Naive thymus-derived CD4-positive, alpha-beta T cell (primary cell): ENCODE results near the gene NCOR1. TPM values are rescaled to one million over a fixed set of nuclear protein-coding genes. Genes with fewer than 3 reads are reported as not detected.

Source experiments
- ATAC-seq: fragments of 150-1000 bp; cut with Tn5 transposase; 2 replicates; pipeline ENCODE4 v1.10.0; 2021; ENCODE audit warnings: mild to moderate bottlenecking, moderate library complexity
- CTCF ChIA-PET: fragments of 350-600 bp; sonication (Branson Sonifier 250); formaldehyde crosslinking; loops from one replicate; lab custom pipeline; 2021; ENCODE audit warnings: antibody characterized with exemption; lab: Charles Lee
- POLR2A ChIA-PET: fragments of 350-600 bp; sonication (Branson Sonifier 250); formaldehyde crosslinking; loops from one replicate; lab custom pipeline; 2021; ENCODE audit warnings: antibody characterized with exemption, inconsistent platforms; lab: Charles Lee
- DNase-seq, 9 donors: peaks; one replicate each; pipeline versions ENCODE4 v3.0.0 to v3.0.0-alpha.2; 2020 to 2022; ENCODE audit warnings: mixed read lengths in 1 of 9
- H3K27ac ChIP-seq: one replicate; pipeline ENCODE4 v1.7.0; 2013; ENCODE audit warnings: mild to moderate bottlenecking, low read depth, low read length, moderate library complexity
- H3K27me3 ChIP-seq, 2 donors: one replicate each; pipeline ENCODE4 v1.7.0; 2013; ENCODE audit warnings: low read length in 2 of 2, mild to moderate bottlenecking in 2 of 2, moderate library complexity in 2 of 2; ENCODE audit not compliant: control insufficient read depth in 2 of 2, insufficient read depth in 2 of 2
- H3K36me3 ChIP-seq, 3 experiments: 1 replicate in 2 of 3; 2 replicates in 1 of 3; pipeline ENCODE4 v1.7.0; 2013; ENCODE audit warnings: low read length in 3 of 3, mild to moderate bottlenecking in 3 of 3, moderate library complexity in 1 of 3; ENCODE audit not compliant: insufficient read depth in 3 of 3, control insufficient read depth in 2 of 3
- H3K4me1 ChIP-seq, 2 donors: one replicate each; pipeline ENCODE4 v1.7.0; 2013; ENCODE audit warnings: low read length in 2 of 2, mild to moderate bottlenecking in 2 of 2, moderate library complexity in 1 of 2; ENCODE audit not compliant: control insufficient read depth in 2 of 2, insufficient read depth in 2 of 2
- H3K4me3 ChIP-seq: 2 replicates; pipeline ENCODE4 v1.7.0; 2013; ENCODE audit warnings: mild to moderate bottlenecking, low read length
- H3K9me3 ChIP-seq, 3 experiments: 1 replicate in 2 of 3; 2 replicates in 1 of 3; pipeline ENCODE4 v1.7.0; 2013; ENCODE audit warnings: low read length in 3 of 3; ENCODE audit not compliant: control insufficient read depth in 2 of 3
- H3K27ac Mint-ChIP-seq, 9 donors: one replicate each; pipeline ENCODE4 v1.8.0; 2020 to 2022; ENCODE audit warnings: mixed read lengths in 9 of 9, mild to moderate bottlenecking in 8 of 9, moderate library complexity in 5 of 9, inconsistent platforms in 2 of 9
- H3K27me3 Mint-ChIP-seq, 5 donors: one replicate each; pipeline ENCODE4 v1.8.0; 2021 to 2022; ENCODE audit warnings: mixed read lengths in 5 of 5, mild to moderate bottlenecking in 1 of 5
- H3K36me3 Mint-ChIP-seq, 5 donors: one replicate each; pipeline ENCODE4 v1.8.0; 2020 to 2022; ENCODE audit warnings: mixed read lengths in 5 of 5, mild to moderate bottlenecking in 3 of 5, inconsistent platforms in 1 of 5
- H3K4me1 Mint-ChIP-seq, 7 donors: one replicate each; pipeline ENCODE4 v1.8.0; 2020 to 2022; ENCODE audit warnings: mixed read lengths in 7 of 7, mild to moderate bottlenecking in 3 of 7, inconsistent platforms in 1 of 7
- H3K4me3 Mint-ChIP-seq, 10 donors: one replicate each; pipeline ENCODE4 v1.8.0; 2020 to 2022; ENCODE audit warnings: mild to moderate bottlenecking in 10 of 10, mixed read lengths in 10 of 10, moderate library complexity in 6 of 10, inconsistent platforms in 2 of 10
- H3K9me3 Mint-ChIP-seq, 11 donors: one replicate each; pipeline ENCODE4 v1.8.0; 2020 to 2022; ENCODE audit warnings: mixed read lengths in 11 of 11, mild to moderate bottlenecking in 4 of 11, inconsistent platforms in 1 of 11, moderate library complexity in 1 of 11
- intact Hi-C, 2 donors: fragments of 100-400 bp; cut with micrococcal nuclease; formaldehyde crosslinking; loops; one replicate each; pipeline ENCODE4 v1.15.1; 2023
- polyA plus RNA-seq, 2 donors: library from polyadenylated mRNA; unstranded; fragments of 300-500 nt; fragmentation: Illumina TruSeq; gene quantifications; one replicate each; pipeline ENCODE4 v1.2.3, GENCODE V29; 2021
- total RNA-seq, 6 experiments: library from RNA in 5 of 6; stranded (reverse) in 5 of 6; gene quantifications; 1 replicate in 5 of 6; 2 replicates in 1 of 6; pipeline ENCODE4 v1.2.3 and lab custom pipeline; 2021 to 2026

Gene NCOR1
- total and polyA plus RNA-seq, 7 experiments from 2014 or later = 75.8 to 169 (median 149) TPM

- Mint-ChIP-seq H3K27ac (peak overlapping the region in 5 of 9 donors; percentile 5 to 54 (median 19)), H3K9me3 (no peaks in the 10 kb centered on the region), H3K36me3 (peaks cover 14 to 62% (median 37%) of the 10 kb centered on the region in 5 donors), H3K27me3 (no peaks in the 10 kb centered on the region), H3K4me1 (peaks cover 0 to 23% (median 8%) of the 10 kb centered on the region in 7 donors), H3K4me3 (no peak overlapping the region)
- POLR2A ChIA-PET = interaction anchor here (0.6 kb wide), 1 partner anchor 11 kb away, joined by 4 read pairs; no protein-coding TSS in a partner anchor
- Histone ChIP-seq H3K4me3 (no peak overlapping the region), H3K4me1 (no peaks in the 10 kb centered on the region), H3K9me3 (no peaks in the 10 kb centered on the region), H3K36me3 (peaks cover 15 to 89% (median 29%) of the 10 kb centered on the region in 3 experiments), H3K27ac (no peak overlapping the region), H3K27me3 (no peaks in the 10 kb centered on the region)
- CTCF ChIA-PET = no interaction called here
- DNase-seq = no peak
- intact Hi-C loops = no loop called here
- ATAC-seq = no peak
Observed at GRCh38 chr17:16033729-16034349, 181.5 kb downstream of the NCOR1 start.

GRCh38 chr17:16027708-16028584 lies 187.4 kb downstream of the NCOR1 start:
- CTCF ChIA-PET = no interaction called here
- POLR2A ChIA-PET = no interaction called here
- Mint-ChIP-seq H3K27me3 (no peaks in the 10 kb centered on the region), H3K36me3 (peaks cover 20 to 58% (median 40%) of the 10 kb centered on the region in 5 donors), H3K27ac (peak overlapping the region; percentile 45 to 94 (median 81)), H3K4me3 (peak overlapping the region in 2 of 10 donors; percentile 26 to 67), H3K9me3 (no peaks in the 10 kb centered on the region), H3K4me1 (peaks cover 0 to 26% (median 4%) of the 10 kb centered on the region in 7 donors)
- ATAC-seq (peak; percentile 77), DNase-seq (peak in 2 of 9 donors; percentile 15 to 37)
- peaks cover 22 to 86% (median 55%) of the 10 kb centered on the region in 3 experiments for H3K36me3 ChIP-seq
- no peak overlapping the region for H3K27ac ChIP-seq
- no peaks in the 10 kb centered on the region for H3K4me1 ChIP-seq
- intact Hi-C loops = loop anchor here in 1 of 2 donors (10.0 kb wide), 1 partner anchor 187 kb away; the partner anchor contains the start of genes NCOR1 and PIGL
- no peaks in the 10 kb centered on the region for H3K9me3 ChIP-seq
- H3K27me3 ChIP-seq = no peaks in the 10 kb centered on the region
- no peak overlapping the region for H3K4me3 ChIP-seq

DNA sequence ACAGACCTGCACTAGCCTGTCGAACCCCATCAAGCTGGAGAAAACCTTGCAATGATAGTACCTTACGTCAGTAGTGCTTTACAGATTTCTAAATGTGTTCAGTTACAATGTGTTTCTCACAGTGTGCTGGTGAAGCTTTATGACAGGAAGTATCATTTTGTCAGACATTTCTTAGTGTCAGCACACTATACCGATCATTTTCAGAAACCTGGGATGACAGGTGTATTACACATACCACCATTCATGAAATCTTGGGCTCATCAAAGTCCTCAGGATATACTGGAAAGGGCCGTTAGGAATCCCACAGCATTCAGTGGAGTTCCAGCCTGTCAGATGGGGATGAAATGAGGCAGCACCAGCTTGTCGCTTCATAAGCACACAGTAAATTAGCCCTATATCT lies 188.4 kb downstream of the NCOR1 start:
- ChIA-PET POLR2A (interaction anchor here (0.9 kb wide), 1 partner anchor 28 kb away, joined by 3 read pairs; the partner anchor contains the start of genes TTC19 and ZSWIM7), CTCF (no interaction called here)
- Histone ChIP-seq H3K9me3 (no peaks in the 10 kb centered on the region), H3K4me3 (no peak overlapping the region), H3K27me3 (no peaks in the 10 kb centered on the region), H3K4me1 (no peaks in the 10 kb centered on the region), H3K36me3 (peaks cover 22 to 75% (median 48%) of the 10 kb centered on the region in 3 experiments), H3K27ac (no peak overlapping the region)
- H3K27ac Mint-ChIP-seq = peak overlapping the region in 8 of 9 donors; percentile 16 to 94 (median 83)
- no peaks in the 10 kb centered on the region for H3K9me3 Mint-ChIP-seq
- no peaks in the 10 kb centered on the region for H3K27me3 Mint-ChIP-seq
- no peak for DNase-seq
- H3K36me3 Mint-ChIP-seq = peaks cover 16 to 55% (median 37%) of the 10 kb centered on the region in 5 donors
- intact Hi-C loops = loop anchor here in 1 of 2 donors (10.0 kb wide), 1 partner anchor 188 kb away; the partner anchor contains the start of genes NCOR1 and PIGL
- H3K4me1 Mint-ChIP-seq = peaks cover 0 to 26% (median 11%) of the 10 kb centered on the region in 7 donors
- no peak overlapping the region for H3K4me3 Mint-ChIP-seq
- no peak for ATAC-seq

- ATAC-seq (no peak), DNase-seq (no peak)
- Histone ChIP-seq H3K4me3 (no peak overlapping the region), H3K36me3 (peaks cover 18 to 59% (median 43%) of the 10 kb centered on the region in 3 experiments), H3K4me1 (no peaks in the 10 kb centered on the region), H3K27ac (no peak overlapping the region), H3K27me3 (no peaks in the 10 kb centered on the region), H3K9me3 (no peaks in the 10 kb centered on the region)
- H3K27me3 Mint-ChIP-seq = no peaks in the 10 kb centered on the region
- CTCF ChIA-PET = no interaction called here
- no peak overlapping the region for H3K4me3 Mint-ChIP-seq
- no peaks in the 10 kb centered on the region for H3K9me3 Mint-ChIP-seq
- peaks cover 18 to 56% (median 35%) of the 10 kb centered on the region in 5 donors for H3K36me3 Mint-ChIP-seq
- POLR2A ChIA-PET = no interaction called here
- H3K4me1 Mint-ChIP-seq = peaks cover 0 to 28% (median 19%) of the 10 kb centered on the region in 7 donors
- intact Hi-C loops = loop anchor here in 1 of 2 donors (10.0 kb wide), 1 partner anchor 190 kb away; the partner anchor contains the start of genes NCOR1 and PIGL
- peak overlapping the region in 5 of 9 donors; percentile 21 to 94 (median 68) for H3K27ac Mint-ChIP-seq
Observed at GRCh38 chr17:16025202-16025601, 190.1 kb downstream of the NCOR1 start.

DNA sequence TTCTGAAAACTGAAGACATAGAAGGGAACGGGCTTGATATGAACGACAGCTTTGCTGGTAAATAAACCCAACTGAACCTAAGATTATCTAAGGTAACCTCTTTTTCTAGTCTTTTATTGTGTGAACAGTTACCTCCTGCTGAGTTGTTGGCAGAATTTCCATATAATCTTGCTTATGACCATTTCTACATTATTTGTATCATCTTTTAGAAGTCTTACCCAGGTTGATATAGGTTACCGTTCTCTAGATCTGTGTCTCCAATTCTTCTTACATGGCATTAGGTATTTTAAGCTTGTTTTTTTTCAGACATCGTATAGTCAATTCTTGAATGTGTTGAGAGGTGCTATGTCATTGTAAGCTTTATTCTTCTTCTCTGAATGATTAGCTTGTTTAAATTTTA lies 191.5 kb downstream of the NCOR1 start:
- DNase-seq (no peak), ATAC-seq (no peak)
- H3K27ac ChIP-seq = no peak overlapping the region
- no peaks in the 10 kb centered on the region for H3K27me3 ChIP-seq
- no peaks in the 10 kb centered on the region for H3K27me3 Mint-ChIP-seq
- intact Hi-C loops = loop anchor here in 1 of 2 donors (10.0 kb wide), 1 partner anchor 191 kb away; the partner anchor contains the start of genes NCOR1 and PIGL
- H3K36me3 ChIP-seq = peaks cover 14 to 57% (median 35%) of the 10 kb centered on the region in 3 experiments
- H3K9me3 Mint-ChIP-seq = no peaks in the 10 kb centered on the region
- ChIA-PET CTCF (no interaction called here), POLR2A (interaction anchor here (0.7 kb wide), 1 partner anchor 22 kb away, joined by 3 read pairs; no protein-coding TSS in a partner anchor)
- H3K9me3 ChIP-seq = no peaks in the 10 kb centered on the region
- no peaks in the 10 kb centered on the region for H3K4me1 ChIP-seq
- H3K4me3 Mint-ChIP-seq = no peak overlapping the region
- no peak overlapping the region for H3K4me3 ChIP-seq
- peak overlapping the region in 1 of 9 donors; percentile 82 for H3K27ac Mint-ChIP-seq
- peaks cover 20 to 55% (median 35%) of the 10 kb centered on the region in 5 donors for H3K36me3 Mint-ChIP-seq
- peaks cover 0 to 30% (median 19%) of the 10 kb centered on the region in 7 donors for H3K4me1 Mint-ChIP-seq

GRCh38 chr17:16019347-16019746 lies 196.0 kb downstream of the NCOR1 start:
- no peaks in the 10 kb centered on the region for H3K9me3 Mint-ChIP-seq
- Histone ChIP-seq H3K4me1 (no peaks in the 10 kb centered on the region), H3K27ac (no peak overlapping the region), H3K27me3 (no peaks in the 10 kb centered on the region), H3K36me3 (peaks cover 7 to 31% (median 12%) of the 10 kb centered on the region in 3 experiments), H3K9me3 (no peaks in the 10 kb centered on the region), H3K4me3 (no peak overlapping the region)
- H3K4me3 Mint-ChIP-seq = no peak overlapping the region
- peak overlapping the region in 6 of 9 donors; percentile 23 to 82 (median 56) for H3K27ac Mint-ChIP-seq
- POLR2A ChIA-PET = interaction anchor here (0.6 kb wide), 1 partner anchor 134 kb away, joined by 3 read pairs; no protein-coding TSS in a partner anchor
- no peak for ATAC-seq
- intact Hi-C loops = no loop called here
- H3K27me3 Mint-ChIP-seq = no peaks in the 10 kb centered on the region
- CTCF ChIA-PET = no interaction called here
- H3K36me3 Mint-ChIP-seq = peaks cover 8 to 36% (median 20%) of the 10 kb centered on the region in 5 donors
- DNase-seq = no peak
- H3K4me1 Mint-ChIP-seq = peaks cover 4 to 39% (median 15%) of the 10 kb centered on the region in 7 donors
